Spinal cord (tissue), 10 donors: ENCODE results near the gene CD200. TPM values are rescaled to one million over a fixed set of nuclear protein-coding genes. Genes with fewer than 3 reads are reported as not detected.
A peak's percentile ranks its signal among the peaks of the same experiment; 100 is the strongest.

Source experiments
- DNase-seq, 6 donors: peaks; one replicate each; pipeline versions ENCODE4 v3.0.0 to v3.0.0-alpha.2; 2013 to 2015; ENCODE audit warnings: low spot score in 6 of 6, low read depth in 4 of 6
- H3K27ac ChIP-seq: one replicate; pipeline ENCODE4 v1.5.1; 2013; ENCODE audit warnings: low read depth, low read length, control low read depth
- H3K27me3 ChIP-seq: one replicate; pipeline ENCODE4 v1.6.1; 2013; ENCODE audit warnings: low read length; ENCODE audit not compliant: control insufficient read depth, insufficient read depth
- H3K36me3 ChIP-seq: one replicate; pipeline ENCODE4 v1.6.1; 2013; ENCODE audit warnings: low read length; ENCODE audit not compliant: control insufficient read depth, insufficient read depth
- H3K4me1 ChIP-seq: one replicate; pipeline ENCODE4 v1.6.1; 2013; ENCODE audit warnings: low read length; ENCODE audit not compliant: control insufficient read depth, insufficient read depth
- H3K4me3 ChIP-seq: one replicate; pipeline ENCODE4 v1.5.1; 2013; ENCODE audit warnings: low read depth, low read length, control low read depth
- H3K9me3 ChIP-seq: one replicate; pipeline ENCODE4 v1.6.1; 2013; ENCODE audit warnings: low read length; ENCODE audit not compliant: control insufficient read depth, insufficient read depth
- WGBS: methylation state at CpG from one replicate; pipeline ENCODE4 v1.1.5; 2013; ENCODE audit warnings: missing lambda C conversion rate; ENCODE audit not compliant: insufficient coverage; 5-methylcytosine and 5-hydroxymethylcytosine counted together
- polyA plus RNA-seq, 2 donors: library from polyadenylated mRNA; unstranded; fragments of 120-200 nt; gene quantifications; one replicate each; pipeline ENCODE4 v1.2.1, GENCODE V29; 2013; ENCODE audit not compliant: insufficient read length in 2 of 2
- total RNA-seq, 2 donors: library from RNA; depleted of rRNA in 1 of 2; stranded (reverse); fragments of 120-200 nt in 1 of 2; fragments of >200 nt in 1 of 2; gene quantifications; one replicate each; pipeline versions ENCODE4 v1.2.3 to v1.2.4, GENCODE V29; 2013 to 2014
- donor health status: healthy.

The CD200 gene
- total and polyA plus RNA-seq, 4 donors = 26.7 to 106 (median 69.2) TPM

DNA sequence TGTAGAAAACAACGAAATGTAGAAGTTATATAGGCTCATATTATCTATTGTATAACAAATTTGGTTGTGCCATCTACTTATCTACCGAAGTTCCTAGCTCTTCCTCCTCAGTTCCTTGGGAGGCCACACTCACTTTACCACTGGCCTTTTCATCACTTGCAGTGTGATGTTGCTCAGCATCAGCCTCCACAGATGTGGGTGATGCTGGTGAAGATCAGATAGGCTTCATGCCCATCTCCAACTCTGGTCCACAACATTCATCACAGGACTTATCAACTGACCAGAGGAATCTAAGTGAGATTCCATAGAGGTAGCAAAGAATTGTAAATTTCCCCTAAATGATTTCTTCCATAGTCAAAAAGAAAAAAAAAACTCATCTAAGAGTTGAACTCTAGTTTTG lies 8.4 kb downstream of the CD200 start:
- no peak overlapping the region for H3K4me3 ChIP-seq

DNA sequence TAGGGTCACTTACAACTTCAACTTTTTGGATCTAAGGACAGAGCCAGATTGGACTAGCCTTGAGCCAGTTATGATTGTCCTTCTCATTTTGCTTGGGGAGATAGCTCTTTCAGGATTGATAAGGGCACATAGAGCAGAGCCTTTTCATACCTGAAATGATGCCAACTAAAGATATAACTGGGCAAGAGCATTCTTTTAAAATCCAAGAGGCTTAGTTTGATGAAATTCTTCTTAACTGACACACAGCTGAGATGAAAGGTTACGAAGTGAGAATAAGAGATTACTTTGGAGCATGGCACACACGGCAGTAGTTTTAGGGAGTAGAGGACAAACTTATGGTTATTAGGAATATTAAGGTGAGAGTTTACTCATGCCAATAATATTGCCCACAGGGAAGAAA lies 12.7 kb downstream of the CD200 start:
- 71% methylated on average over 1 of the region's 2 CpGs for WGBS
- no peak for DNase-seq

More for the DNA sequence above, 8.4 kb downstream of the CD200 start:
- no peaks in the 10 kb centered on the region for H3K27me3 ChIP-seq
- no peak for DNase-seq
- H3K27ac ChIP-seq = no peak overlapping the region
- no CpG with 5 or more reads among the region's 2 CpGs for WGBS
- H3K4me1 ChIP-seq = no peaks in the 10 kb centered on the region
- peaks cover 4% of the 10 kb centered on the region for H3K36me3 ChIP-seq
- peaks cover 1% of the 10 kb centered on the region for H3K9me3 ChIP-seq

DNA sequence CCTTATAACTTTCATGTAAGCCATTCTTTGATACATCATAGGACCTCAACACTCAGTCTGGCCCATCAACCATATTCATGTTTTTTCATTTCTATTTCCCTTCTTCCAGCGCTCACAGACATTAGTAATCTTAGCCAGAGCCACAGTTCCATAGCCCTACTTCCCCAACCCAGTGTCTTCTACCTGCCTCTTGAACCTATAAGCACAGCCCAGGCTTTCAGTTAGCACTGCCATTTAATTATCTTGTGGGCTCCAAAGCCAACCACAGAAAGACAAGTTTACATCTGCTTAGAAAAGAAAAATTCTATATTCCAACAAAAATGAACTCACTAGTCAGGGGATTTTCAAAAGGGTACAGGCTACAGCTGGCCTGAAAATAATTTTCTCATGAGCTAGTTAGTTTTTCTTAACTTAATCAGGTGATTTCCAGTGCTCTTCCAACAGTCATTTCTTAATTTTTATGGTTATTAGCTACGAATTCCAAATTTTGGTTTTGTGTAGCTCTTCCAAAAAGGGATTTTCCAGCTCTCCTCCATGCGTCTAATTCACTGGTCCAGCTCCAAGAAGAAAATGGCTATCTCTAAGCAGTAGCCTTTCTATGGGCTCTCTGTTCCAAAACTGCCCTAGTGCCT lies 13.7 kb downstream of the CD200 start:
- 94% methylated on average over 2 of the region's 3 CpGs for WGBS
- Histone ChIP-seq H3K27ac (no peak overlapping the region), H3K4me1 (no peaks in the 10 kb centered on the region), H3K9me3 (peaks cover 1% of the 10 kb centered on the region), H3K36me3 (peaks cover 21% of the 10 kb centered on the region), H3K27me3 (no peaks in the 10 kb centered on the region), H3K4me3 (no peak overlapping the region)
- DNase-seq = no peak

More for the DNA sequence above, 12.7 kb downstream of the CD200 start:
- Histone ChIP-seq H3K4me1 (no peaks in the 10 kb centered on the region), H3K27me3 (no peaks in the 10 kb centered on the region), H3K36me3 (peaks cover 21% of the 10 kb centered on the region), H3K27ac (no peak overlapping the region), H3K4me3 (no peak overlapping the region), H3K9me3 (peaks cover 1% of the 10 kb centered on the region)

DNA sequence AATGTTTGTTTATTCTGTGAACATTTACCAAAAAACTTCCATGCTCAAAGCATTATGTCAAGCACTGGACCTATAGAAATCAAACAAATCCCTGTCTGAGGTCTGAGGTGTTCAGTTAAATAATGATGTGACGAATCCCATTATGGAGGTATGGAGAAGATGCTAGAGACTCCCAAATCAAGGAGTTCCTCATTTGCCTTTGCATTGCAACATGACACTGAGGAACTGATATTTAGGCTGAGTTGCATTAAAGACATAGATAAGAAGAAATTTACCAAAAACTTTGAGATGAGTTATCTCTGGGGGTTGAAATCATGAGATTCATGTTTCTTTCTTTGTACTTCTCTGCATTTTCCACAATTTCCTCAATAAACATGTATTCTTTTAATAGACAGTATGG lies 16.0 kb downstream of the CD200 start:
- WGBS = 100% methylated on average over 1 of the region's 1 CpG

DNA sequence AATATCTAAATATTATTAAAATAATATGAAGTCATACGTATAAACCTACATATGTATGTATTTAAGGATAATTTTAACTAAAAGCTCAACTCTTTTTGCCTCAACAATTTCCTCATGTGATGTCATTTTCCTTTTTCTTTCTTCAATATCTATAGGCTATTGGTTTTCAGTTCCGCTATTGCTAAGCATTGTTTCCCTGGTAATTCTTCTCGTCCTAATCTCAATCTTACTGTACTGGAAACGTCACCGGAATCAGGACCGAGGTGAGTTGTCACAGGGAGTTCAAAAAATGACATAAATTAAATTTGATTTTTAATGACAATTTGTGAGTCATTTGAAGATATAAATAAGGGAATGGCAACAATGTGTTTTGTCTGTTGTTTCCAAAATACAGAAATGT lies 16.6 kb downstream of the CD200 start:
- no peak overlapping the region for H3K4me3 ChIP-seq
- H3K27me3 ChIP-seq = no peaks in the 10 kb centered on the region
- no CpG with 5 or more reads among the region's 6 CpGs for WGBS

More for the DNA sequence above, 16.0 kb downstream of the CD200 start:
- Histone ChIP-seq H3K9me3 (no peaks in the 10 kb centered on the region), H3K4me1 (no peaks in the 10 kb centered on the region), H3K4me3 (no peak overlapping the region), H3K27ac (no peak overlapping the region), H3K27me3 (no peaks in the 10 kb centered on the region), H3K36me3 (peaks cover 21% of the 10 kb centered on the region)
- no peak for DNase-seq

DNA sequence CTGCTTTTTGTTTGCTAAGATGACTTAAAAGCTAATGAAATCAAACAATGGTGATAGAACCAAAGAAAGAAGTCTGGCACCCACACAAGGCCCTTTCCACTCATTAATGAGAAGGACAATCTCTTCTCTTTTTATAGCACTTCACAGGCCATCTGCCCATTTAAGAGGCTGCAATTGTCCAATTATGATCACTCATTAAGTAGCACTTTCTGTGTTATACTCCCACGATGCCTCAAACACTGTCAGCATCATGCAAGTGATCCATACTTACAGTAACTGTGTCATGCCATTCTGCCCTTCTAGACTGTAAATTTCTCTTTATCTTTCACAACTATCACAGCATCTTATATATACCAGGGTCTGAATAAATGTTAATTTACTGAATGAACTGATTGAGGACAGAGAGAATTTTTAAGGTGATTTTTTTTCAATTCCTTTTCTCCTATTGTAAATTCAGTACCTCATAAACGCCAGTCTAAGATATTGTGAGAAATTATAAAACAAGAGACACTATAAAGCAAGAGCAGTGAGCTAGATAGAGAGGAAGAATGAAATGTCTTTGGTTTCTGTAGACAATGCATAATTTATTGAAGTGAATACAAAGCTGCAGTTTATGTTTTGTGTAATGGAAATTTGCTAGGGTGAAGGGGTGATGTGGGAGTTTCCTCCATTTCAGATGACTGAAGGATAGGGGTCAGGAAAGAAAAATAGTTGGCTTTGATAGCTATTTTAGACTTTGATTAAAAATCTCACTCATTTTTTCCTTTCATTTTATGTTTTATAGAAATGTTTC lies 17.3 kb downstream of the CD200 start:
- no peak overlapping the region for H3K4me3 ChIP-seq
- no peaks in the 10 kb centered on the region for H3K9me3 ChIP-seq
- peaks cover 21% of the 10 kb centered on the region for H3K36me3 ChIP-seq
- 29% methylated on average over 1 of the region's 2 CpGs for WGBS
- peak overlapping the region; percentile 77 for H3K27ac ChIP-seq
- no peaks in the 10 kb centered on the region for H3K4me1 ChIP-seq
- DNase-seq = peak in 1 of 6 donors; percentile 12
- no peaks in the 10 kb centered on the region for H3K27me3 ChIP-seq

More for the DNA sequence above, 16.6 kb downstream of the CD200 start:
- peaks cover 21% of the 10 kb centered on the region for H3K36me3 ChIP-seq
- no peak for DNase-seq
- H3K27ac ChIP-seq = peak overlapping the region; percentile 77
- no peaks in the 10 kb centered on the region for H3K4me1 ChIP-seq
- no peaks in the 10 kb centered on the region for H3K9me3 ChIP-seq

DNA sequence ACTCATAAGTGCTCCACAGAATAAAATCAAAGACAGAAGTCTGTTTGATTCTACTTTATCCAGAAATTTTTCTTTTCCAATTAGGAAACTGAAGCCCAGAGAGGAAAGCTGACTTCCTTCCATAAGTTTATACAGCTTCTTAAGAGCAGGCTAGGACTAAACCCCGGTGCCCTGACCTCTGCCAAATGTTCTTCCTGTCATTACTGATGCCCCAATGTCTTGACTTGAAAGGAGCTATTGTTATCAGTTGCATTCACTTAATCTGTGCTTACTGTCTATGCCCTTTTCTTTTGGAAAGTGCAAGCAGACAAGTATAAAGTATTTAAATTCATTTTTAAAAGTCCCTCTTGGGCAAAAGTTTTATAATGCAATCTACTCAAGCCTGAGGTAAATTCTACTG lies 18.1 kb downstream of the CD200 start:
- Histone ChIP-seq H3K27ac (peak overlapping the region; percentile 74), H3K9me3 (no peaks in the 10 kb centered on the region), H3K36me3 (peaks cover 17% of the 10 kb centered on the region), H3K27me3 (no peaks in the 10 kb centered on the region), H3K4me3 (no peak overlapping the region), H3K4me1 (no peaks in the 10 kb centered on the region)
- no CpG with 5 or more reads among the region's 1 CpG for whole genome bisulfite sequencing
- DNase-seq = no peak

DNA sequence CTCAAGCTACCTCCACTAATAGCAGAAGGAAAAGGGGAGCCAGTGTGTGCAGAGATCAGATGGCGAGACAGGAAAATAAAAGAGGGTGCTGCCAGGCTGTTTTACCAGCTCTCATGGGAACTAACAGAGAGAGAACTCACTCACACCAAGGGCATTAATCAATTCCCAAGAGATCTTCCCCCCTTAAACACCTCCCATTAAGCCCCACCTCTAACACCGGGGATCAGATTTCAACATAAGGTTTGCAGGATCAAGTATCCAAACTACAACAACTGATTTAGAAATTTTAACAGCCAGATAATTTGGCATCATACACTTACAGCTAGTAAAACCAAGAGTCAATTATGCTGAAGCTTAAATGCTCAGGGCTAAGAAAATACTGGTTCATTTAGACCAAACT lies 18.9 kb downstream of the CD200 start:
- H3K9me3 ChIP-seq = no peaks in the 10 kb centered on the region
- no CpG with 5 or more reads among the region's 2 CpGs for WGBS
- no peak for DNase-seq
- no peak overlapping the region for H3K4me3 ChIP-seq
- H3K27ac ChIP-seq = no peak overlapping the region
- no peaks in the 10 kb centered on the region for H3K27me3 ChIP-seq
- H3K36me3 ChIP-seq = peaks cover 13% of the 10 kb centered on the region
- H3K4me1 ChIP-seq = no peaks in the 10 kb centered on the region

DNA sequence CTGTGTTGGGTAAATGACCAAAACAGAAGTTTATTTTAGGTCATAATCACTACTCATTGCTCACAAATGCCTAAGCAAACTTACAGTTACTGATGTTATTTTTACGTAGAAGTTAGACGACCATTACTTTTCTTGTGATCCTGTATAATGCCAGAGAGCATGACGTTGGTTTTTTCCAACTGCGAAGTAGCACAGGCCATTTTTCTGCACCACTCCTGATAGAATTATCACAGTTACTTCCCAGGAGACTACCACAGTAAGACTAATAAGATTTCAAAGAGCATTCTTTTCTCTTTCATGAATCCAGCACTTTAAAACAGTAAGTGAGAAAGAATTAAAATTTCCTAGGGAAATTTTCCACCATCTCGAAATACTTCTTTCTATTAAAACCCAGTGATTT lies 19.8 kb downstream of the CD200 start:
- H3K4me1 ChIP-seq = no peaks in the 10 kb centered on the region
- no CpG with 5 or more reads among the region's 5 CpGs for WGBS
- no peaks in the 10 kb centered on the region for H3K9me3 ChIP-seq
- no peak overlapping the region for H3K27ac ChIP-seq
- no peak overlapping the region for H3K4me3 ChIP-seq
- no peak for DNase-seq
- peaks cover 5% of the 10 kb centered on the region for H3K36me3 ChIP-seq
- H3K27me3 ChIP-seq = no peaks in the 10 kb centered on the region

DNA sequence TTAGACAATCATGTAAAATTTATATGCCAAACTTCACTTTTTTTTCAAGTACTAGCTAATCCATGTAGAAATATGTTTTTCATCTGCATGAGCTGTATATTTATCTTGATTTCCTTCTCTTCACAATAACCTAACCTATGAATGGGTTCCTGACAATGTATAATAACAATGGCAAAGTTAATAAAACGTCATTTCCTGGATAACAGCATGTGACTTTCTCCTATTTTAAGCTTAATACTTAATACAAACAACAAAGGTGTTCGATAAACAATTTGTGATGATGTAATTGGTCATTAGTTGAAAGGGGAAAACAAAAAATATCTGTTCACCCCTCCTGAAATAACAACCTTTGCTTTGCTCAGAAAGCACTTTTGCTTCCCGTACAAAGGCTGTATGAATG lies 20.4 kb downstream of the CD200 start:
- WGBS = no CpG with 5 or more reads among the region's 3 CpGs
- Histone ChIP-seq H3K27ac (no peak overlapping the region), H3K4me1 (no peaks in the 10 kb centered on the region), H3K4me3 (no peak overlapping the region), H3K36me3 (peaks cover 3% of the 10 kb centered on the region), H3K9me3 (no peaks in the 10 kb centered on the region), H3K27me3 (no peaks in the 10 kb centered on the region)
- no peak for DNase-seq
